WI38 (cell line): ENCODE results near the gene RNASE11.
"Not testable (repeated sequence)": the region's sequence is repeated elsewhere in the genome, so short reads cannot be mapped to it uniquely, and the experiment has no call there.

ENCODE experiments used
- H3K4me3 ChIP-seq: 2 replicates; pipeline ENCODE4 v1.5.1; 2011; ENCODE audit warnings: low read depth, mild to moderate bottlenecking, control low read depth, low read length
- TF ChIP-seq, protein P1 (sequence below): IDR thresholded peaks from 2 replicates; pipeline ENCODE4 v1.5.1; 2012; ENCODE audit warnings: low read depth, mild to moderate bottlenecking, control low read depth, low read length

RNASE11 gene

DNA sequence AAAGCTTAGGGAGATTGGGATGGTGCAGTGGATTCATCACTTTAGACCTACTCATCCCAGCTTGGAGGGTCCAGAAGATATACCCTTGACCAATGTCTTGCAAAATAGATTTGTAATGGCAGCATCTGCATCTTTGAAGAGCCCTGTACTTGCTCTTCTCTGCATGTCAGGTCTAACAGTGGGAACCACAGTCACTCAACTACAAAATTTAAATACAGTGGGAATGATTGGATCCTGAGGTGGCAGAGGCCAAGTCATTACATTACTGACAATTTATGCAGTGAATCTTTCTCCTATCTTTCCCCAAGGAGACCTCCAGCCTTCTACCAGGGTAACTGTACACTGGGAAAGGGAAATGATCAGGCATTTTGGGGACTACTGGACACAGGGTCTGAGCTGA is 18.7 kb downstream of the RNASE11 start:
- TF ChIP-seq, protein P1, sequence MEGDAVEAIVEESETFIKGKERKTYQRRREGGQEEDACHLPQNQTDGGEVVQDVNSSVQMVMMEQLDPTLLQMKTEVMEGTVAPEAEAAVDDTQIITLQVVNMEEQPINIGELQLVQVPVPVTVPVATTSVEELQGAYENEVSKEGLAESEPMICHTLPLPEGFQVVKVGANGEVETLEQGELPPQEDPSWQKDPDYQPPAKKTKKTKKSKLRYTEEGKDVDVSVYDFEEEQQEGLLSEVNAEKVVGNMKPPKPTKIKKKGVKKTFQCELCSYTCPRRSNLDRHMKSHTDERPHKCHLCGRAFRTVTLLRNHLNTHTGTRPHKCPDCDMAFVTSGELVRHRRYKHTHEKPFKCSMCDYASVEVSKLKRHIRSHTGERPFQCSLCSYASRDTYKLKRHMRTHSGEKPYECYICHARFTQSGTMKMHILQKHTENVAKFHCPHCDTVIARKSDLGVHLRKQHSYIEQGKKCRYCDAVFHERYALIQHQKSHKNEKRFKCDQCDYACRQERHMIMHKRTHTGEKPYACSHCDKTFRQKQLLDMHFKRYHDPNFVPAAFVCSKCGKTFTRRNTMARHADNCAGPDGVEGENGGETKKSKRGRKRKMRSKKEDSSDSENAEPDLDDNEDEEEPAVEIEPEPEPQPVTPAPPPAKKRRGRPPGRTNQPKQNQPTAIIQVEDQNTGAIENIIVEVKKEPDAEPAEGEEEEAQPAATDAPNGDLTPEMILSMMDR = no peak

DNA sequence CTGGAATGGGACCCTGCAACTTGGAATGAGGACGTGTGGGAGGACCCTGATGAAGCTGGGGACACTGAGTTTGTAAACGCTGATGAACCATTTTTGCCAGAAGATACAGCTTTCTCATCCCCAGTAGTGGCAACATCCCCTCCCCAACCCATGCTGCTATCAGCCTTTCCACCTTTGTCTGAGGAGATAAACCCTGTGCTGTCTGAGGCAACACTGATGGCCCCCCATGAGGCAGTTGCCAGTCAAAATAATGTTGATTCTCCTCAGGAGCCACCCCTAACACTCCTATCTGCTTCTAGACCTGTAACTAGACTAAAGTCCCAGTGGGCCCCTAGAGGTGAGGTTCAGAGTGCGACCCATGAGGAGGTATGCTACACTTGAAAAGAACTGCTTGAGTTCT is 19.4 kb downstream of the RNASE11 start:
- TF ChIP-seq, protein P1 = no peak
- H3K4me3 ChIP-seq = no peak overlapping the region

More for the DNA sequence above, 18.7 kb downstream of the RNASE11 start:
- no peak overlapping the region for H3K4me3 ChIP-seq

DNA sequence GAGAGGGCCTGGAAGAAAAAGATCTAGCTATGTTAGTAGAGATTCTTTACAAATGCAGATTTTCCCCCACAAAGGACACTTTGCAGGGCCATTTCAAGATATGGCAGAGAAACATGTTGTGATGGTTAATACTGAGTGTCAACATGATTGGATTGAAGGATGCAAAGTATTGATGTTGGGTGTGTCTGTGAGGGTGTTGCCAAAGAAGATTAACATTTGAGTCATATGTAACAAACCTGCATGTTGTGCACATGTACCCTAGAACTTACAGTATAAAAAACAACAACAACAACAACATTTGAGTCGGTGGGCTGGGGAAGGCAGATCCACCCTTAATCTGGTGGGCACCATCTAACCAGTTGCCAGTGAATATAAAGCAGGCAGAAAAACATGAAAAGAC is 20.6 kb downstream of the RNASE11 start:
- not testable (repeated sequence) for H3K4me3 ChIP-seq

DNA sequence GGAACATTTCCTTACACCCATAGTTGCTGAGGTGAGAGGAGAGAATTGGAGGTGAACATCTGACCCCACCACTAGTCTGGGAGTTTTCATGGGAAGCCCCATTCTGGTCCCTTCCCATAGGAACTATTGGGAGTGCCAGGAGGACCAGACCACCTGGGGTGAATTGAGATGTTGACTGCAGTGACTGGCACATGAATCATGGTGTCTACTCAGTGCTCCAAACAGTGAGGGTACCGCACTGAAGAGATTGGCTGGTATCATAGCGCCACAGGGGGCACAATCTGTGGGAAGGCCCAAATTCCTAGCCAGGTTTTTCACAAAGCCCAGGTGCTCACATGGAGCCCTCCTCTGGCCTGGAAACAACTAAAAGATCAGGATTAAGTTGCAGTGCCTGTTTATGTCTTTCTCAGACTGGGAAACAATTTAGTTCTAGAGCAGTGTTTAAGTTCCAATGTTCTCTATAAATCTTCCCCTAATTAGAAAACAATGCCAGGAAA is 23.3 kb downstream of the RNASE11 start:
- H3K4me3 ChIP-seq = no peak overlapping the region
- TF ChIP-seq, protein P1 = no peak

DNA sequence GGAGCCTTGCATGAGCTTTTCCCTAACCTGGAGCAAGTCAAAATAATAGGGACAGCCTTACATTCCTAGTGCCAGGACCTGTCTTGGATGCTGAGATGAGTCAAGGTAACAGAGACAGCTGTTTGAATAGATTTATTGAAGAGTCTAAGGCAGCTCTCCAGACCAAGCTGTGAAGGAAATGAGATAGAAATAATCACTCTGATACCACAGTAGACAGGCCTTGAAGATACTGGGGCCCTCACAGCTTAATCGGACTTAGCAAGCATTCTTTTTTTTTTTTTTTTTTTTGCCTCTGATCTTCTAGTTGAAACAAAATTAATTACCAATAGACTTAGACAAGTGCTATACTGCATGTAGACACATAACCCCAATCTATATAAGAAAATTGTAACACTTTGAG is 23.8 kb downstream of the RNASE11 start:
- H3K4me3 ChIP-seq = no peak overlapping the region
- TF ChIP-seq, protein P1 = no peak

DNA sequence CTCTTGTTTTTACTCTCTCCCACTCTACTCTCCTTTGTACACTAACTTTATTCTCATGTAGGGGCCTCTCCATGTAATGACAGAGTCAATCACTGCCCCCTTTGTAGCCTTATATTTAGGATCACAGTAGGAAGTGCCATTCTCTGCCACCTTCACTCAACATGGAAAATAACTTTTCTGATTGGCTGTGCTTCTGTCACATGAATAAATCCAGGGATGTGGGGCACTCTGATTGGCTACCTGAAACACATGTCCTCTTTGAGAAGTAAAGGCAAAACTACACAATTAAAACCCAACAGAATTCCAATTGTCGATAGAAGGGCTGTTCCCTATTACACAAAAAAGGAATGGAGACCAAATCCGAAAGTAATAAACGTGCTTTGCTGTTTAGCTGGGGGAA is 26.8 kb downstream of the RNASE11 start, which contains the start of gene RNASE9:
TSS of gene RNASE9 (minus strand) at position 87 of the 400 bp plus-strand sequence.
- TF ChIP-seq, protein P1 = no peak
- no peak within 1 kb of the TSS for H3K4me3 ChIP-seq

DNA sequence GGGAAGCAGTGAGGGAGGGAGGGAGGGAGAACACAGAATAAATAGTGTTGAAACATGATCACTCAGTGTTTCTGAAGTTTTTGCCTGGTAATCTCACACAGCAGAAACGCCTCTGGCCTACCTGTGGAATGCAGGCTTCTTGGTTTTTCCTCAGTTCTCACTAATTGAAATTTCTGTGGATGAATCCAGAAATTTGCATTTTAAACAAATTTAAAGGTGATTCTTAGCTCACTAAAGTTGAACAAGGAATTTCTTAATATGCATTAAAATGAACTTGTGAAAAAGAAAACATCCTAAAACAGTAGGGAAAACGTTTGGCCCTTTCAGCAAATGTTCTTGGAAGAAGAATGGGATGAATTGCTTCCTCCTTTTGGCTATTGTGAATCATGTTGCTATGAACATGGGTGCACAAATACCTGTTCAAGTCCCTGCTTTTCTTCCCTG is 28.3 kb downstream of the RNASE11 start:
- TF ChIP-seq, protein P1 = no peak
- no peak overlapping the region for H3K4me3 ChIP-seq

DNA sequence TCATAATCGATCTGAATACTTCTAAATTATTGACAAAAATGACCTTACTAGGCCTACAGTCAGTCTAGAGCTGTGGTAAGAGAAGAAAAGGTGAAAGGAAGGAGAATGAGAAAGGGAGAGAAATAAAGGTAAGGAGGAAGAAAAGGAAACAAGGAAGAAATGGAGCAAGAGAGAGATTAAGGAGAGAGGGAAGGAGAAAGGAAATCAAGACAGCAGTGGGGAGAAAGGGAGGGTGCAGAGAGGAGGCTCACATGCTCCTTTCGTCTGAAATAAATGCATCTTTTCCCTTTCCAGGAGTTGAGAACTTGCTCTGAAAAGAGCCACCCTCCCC is 30.6 kb downstream of the RNASE11 start:
- TF ChIP-seq, protein P1 = no peak
- H3K4me3 ChIP-seq = no peak overlapping the region
